Midbrain (tissue), 1 donor: ENCODE measurements around the gene HSPG2.
A peak's percentile ranks its signal among the peaks of the same experiment; 100 is the strongest.
"Not testable (repeated sequence)": the region's sequence is repeated elsewhere in the genome, so short reads cannot be mapped to it uniquely, and the experiment has no call there.

Source experiments
- DNase-seq: peaks from one replicate; lab custom pipeline; 2025; lab: John Stamatoyannopoulos, UW

Gene HSPG2

GRCh38 chr1:21783679-21784603 is 153.2 kb downstream of the HSPG2 start:
- no peak for DNase-seq

GRCh38 chr1:21782868-21783678 is 154.0 kb downstream of the HSPG2 start, which contains the start of gene USP48:
TSS of gene USP48 (minus strand) at chr1:21783149. CDS start at chr1:21782957, 192 bp downstream.
- peak; percentile 97 for DNase-seq

- DNase-seq = peak; percentile 47
Measured at GRCh38 chr1:21782349-21782867, 154.7 kb downstream of the HSPG2 start.

GRCh38 chr1:21781815-21782348 is 155.2 kb downstream of the HSPG2 start:
- DNase-seq = no peak

GRCh38 chr1:21779613-21780521 is 157.2 kb downstream of the HSPG2 start:
- DNase-seq = no peak

- DNase-seq = no peak
Measured at GRCh38 chr1:21778405-21778727, 158.7 kb downstream of the HSPG2 start.

- not testable (repeated sequence) for DNase-seq
Measured at GRCh38 chr1:21776925-21777324, 160.2 kb downstream of the HSPG2 start.

GRCh38 chr1:21775985-21776562 is 161.0 kb downstream of the HSPG2 start:
- no peak for DNase-seq

- no peak for DNase-seq
Measured at GRCh38 chr1:21775550-21775914, 161.6 kb downstream of the HSPG2 start.

- no peak for DNase-seq
Measured at GRCh38 chr1:21774835-21775549, 162.1 kb downstream of the HSPG2 start.

GRCh38 chr1:21773585-21773984 is 163.5 kb downstream of the HSPG2 start:
- DNase-seq = no peak
